Chondrocyte (in vitro differentiated cells): ENCODE results near the gene RBM4B. TPM values are rescaled to one million over a fixed set of nuclear protein-coding genes. Genes with fewer than 3 reads are reported as not detected.

Source experiments
- DNase-seq: peaks from one replicate; pipeline ENCODE4 v3.0.0; 2021; ENCODE audit warnings: mixed read lengths, low spot score
- H3K27ac Mint-ChIP-seq: one replicate; pipeline ENCODE4 v1.8.0; 2021; ENCODE audit warnings: mild to moderate bottlenecking, moderate library complexity, mixed read lengths; ENCODE audit not compliant: unreplicated experiment
- H3K27me3 Mint-ChIP-seq: 2 replicates; pipeline ENCODE4 v1.8.0; 2021; ENCODE audit warnings: low read depth, mixed read lengths
- H3K36me3 Mint-ChIP-seq: 2 replicates; pipeline ENCODE4 v1.8.0; 2021; ENCODE audit warnings: low read depth, mixed read lengths
- H3K4me1 Mint-ChIP-seq: 2 replicates; pipeline ENCODE4 v1.8.0; 2021; ENCODE audit warnings: low read depth, mild to moderate bottlenecking, mixed read lengths
- H3K4me3 Mint-ChIP-seq: one replicate; pipeline ENCODE4 v1.8.0; 2021; ENCODE audit warnings: mild to moderate bottlenecking, moderate library complexity, mixed read lengths; ENCODE audit not compliant: unreplicated experiment
- H3K9me3 Mint-ChIP-seq: 2 replicates; pipeline ENCODE4 v1.8.0; 2021; ENCODE audit warnings: low read depth, mixed read lengths
- total RNA-seq: library from RNA; stranded (reverse); gene quantifications from 3 replicates; pipeline ENCODE4 v1.2.1, GENCODE V29; 2021
- TF ChIP-seq, protein P1 (sequence below): fragments of 200-600 bp; sonication (generic); IDR thresholded peaks from 2 replicates; pipeline ENCODE4 v1.5.0; 2021; ENCODE audit warnings: antibody characterized with exemption, mild to moderate bottlenecking, moderate library complexity

The RBM4B gene
- total RNA-seq, 1 donor from 2014 or later, result 19.6 TPM

GRCh38 chr11:66713746-66714480 is 36.2 kb upstream of the RBM4B start:
- no peak for DNase-seq
- Mint-ChIP-seq H3K27ac (no peak overlapping the region), H3K4me3 (no peak overlapping the region), H3K27me3 (no peaks in the 10 kb centered on the region), H3K36me3 (peaks cover 12% of the 10 kb centered on the region), H3K9me3 (no peaks in the 10 kb centered on the region), H3K4me1 (no peaks in the 10 kb centered on the region)
- TF ChIP-seq, protein P1, sequence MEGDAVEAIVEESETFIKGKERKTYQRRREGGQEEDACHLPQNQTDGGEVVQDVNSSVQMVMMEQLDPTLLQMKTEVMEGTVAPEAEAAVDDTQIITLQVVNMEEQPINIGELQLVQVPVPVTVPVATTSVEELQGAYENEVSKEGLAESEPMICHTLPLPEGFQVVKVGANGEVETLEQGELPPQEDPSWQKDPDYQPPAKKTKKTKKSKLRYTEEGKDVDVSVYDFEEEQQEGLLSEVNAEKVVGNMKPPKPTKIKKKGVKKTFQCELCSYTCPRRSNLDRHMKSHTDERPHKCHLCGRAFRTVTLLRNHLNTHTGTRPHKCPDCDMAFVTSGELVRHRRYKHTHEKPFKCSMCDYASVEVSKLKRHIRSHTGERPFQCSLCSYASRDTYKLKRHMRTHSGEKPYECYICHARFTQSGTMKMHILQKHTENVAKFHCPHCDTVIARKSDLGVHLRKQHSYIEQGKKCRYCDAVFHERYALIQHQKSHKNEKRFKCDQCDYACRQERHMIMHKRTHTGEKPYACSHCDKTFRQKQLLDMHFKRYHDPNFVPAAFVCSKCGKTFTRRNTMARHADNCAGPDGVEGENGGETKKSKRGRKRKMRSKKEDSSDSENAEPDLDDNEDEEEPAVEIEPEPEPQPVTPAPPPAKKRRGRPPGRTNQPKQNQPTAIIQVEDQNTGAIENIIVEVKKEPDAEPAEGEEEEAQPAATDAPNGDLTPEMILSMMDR, result no peak

- Mint-ChIP-seq H3K27me3 (no peaks in the 10 kb centered on the region), H3K4me3 (no peak overlapping the region), H3K9me3 (no peaks in the 10 kb centered on the region), H3K27ac (no peak overlapping the region), H3K4me1 (no peaks in the 10 kb centered on the region), H3K36me3 (peaks cover 15% of the 10 kb centered on the region)
- no peak for DNase-seq
- TF ChIP-seq, protein P1, result no peak
Observed at GRCh38 chr11:66710384-66710930, 32.8 kb upstream of the RBM4B start.

DNA sequence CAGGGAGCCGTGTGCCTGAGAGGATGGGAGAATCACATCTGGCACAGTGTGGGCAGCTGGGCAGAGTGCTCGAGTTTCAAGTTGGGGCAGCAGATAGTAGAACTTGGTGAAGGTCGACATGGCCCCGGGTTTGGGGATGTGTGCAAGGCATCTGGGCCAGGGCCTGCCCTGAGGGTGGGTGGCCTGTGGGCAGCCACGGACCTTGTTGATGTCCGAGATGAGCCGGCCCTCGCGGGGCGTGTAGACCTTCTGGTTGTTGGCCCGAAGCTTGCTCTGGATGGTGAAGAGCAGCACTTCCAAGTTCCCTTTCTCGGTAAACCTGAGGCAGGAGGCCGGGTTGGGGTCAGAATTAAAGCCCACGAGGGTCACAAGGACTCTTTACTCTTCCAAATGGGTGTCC is 31.0 kb upstream of the RBM4B start:
- Mint-ChIP-seq H3K27ac (no peak overlapping the region), H3K4me3 (no peak overlapping the region), H3K4me1 (no peaks in the 10 kb centered on the region), H3K27me3 (no peaks in the 10 kb centered on the region), H3K9me3 (no peaks in the 10 kb centered on the region), H3K36me3 (peaks cover 5% of the 10 kb centered on the region)
- no peak for DNase-seq
- TF ChIP-seq, protein P1, result no peak

- TF ChIP-seq, protein P1, result no peak
- no peak overlapping the region for H3K4me3 Mint-ChIP-seq
- no peaks in the 10 kb centered on the region for H3K9me3 Mint-ChIP-seq
- peaks cover 3% of the 10 kb centered on the region for H3K36me3 Mint-ChIP-seq
- no peaks in the 10 kb centered on the region for H3K27me3 Mint-ChIP-seq
- no peak overlapping the region for H3K27ac Mint-ChIP-seq
- H3K4me1 Mint-ChIP-seq, result no peaks in the 10 kb centered on the region
- no peak for DNase-seq
Observed at GRCh38 chr11:66708094-66708493, 30.4 kb upstream of the RBM4B start.

- Mint-ChIP-seq H3K27ac (no peak overlapping the region), H3K4me1 (no peaks in the 10 kb centered on the region), H3K27me3 (no peaks in the 10 kb centered on the region), H3K4me3 (no peak overlapping the region), H3K36me3 (peaks cover 3% of the 10 kb centered on the region), H3K9me3 (no peaks in the 10 kb centered on the region)
- TF ChIP-seq, protein P1, result no peak
- no peak for DNase-seq
Observed at GRCh38 chr11:66707486-66707885, 29.8 kb upstream of the RBM4B start.
